Fibroblast of lung (primary cell): ENCODE data around the gene LOXHD1. TPM values are rescaled to one million over a fixed set of nuclear protein-coding genes. Genes with fewer than 3 reads are reported as not detected.

Experiments used
- DNase-seq, 2 donors: peaks; one replicate each; pipeline versions ENCODE4 v3.0.0 to v3.0.0-alpha.2; 2010; ENCODE audit warnings: low read depth in 2 of 2
- H2AFZ ChIP-seq: 2 replicates; pipeline ENCODE4 v1.5.1; 2012; ENCODE audit warnings: low read length, control low read depth, inconsistent platforms
- H3K27ac ChIP-seq: 2 replicates; pipeline ENCODE4 v1.5.1; 2011; ENCODE audit warnings: low read length, control low read depth; ENCODE audit not compliant: insufficient read depth
- H3K27me3 ChIP-seq: 2 replicates; pipeline ENCODE4 v1.5.1; 2011; ENCODE audit warnings: mild to moderate bottlenecking, low read length; ENCODE audit not compliant: control insufficient read depth, insufficient read depth
- H3K36me3 ChIP-seq: 2 replicates; pipeline ENCODE4 v1.5.1; 2011; ENCODE audit warnings: low read length; ENCODE audit not compliant: control insufficient read depth, insufficient read depth
- H3K4me1 ChIP-seq: 2 replicates; pipeline ENCODE4 v1.5.1; 2011; ENCODE audit warnings: low read length; ENCODE audit not compliant: control insufficient read depth, insufficient read depth; ENCODE audit errors: extremely low read depth
- H3K4me2 ChIP-seq: 2 replicates; pipeline ENCODE4 v1.5.1; 2011; ENCODE audit warnings: low read length, control low read depth; ENCODE audit not compliant: insufficient read depth; ENCODE audit errors: extremely low read depth
- H3K4me3 ChIP-seq, 4 experiments: fragments of 200-600 bp in 1 of 4; sonication (generic) in 1 of 4; replicated peaks in 1 of 4; 2 replicates each; pipeline ENCODE4 v1.5.1; 2011 to 2016; ENCODE audit warnings: low read length in 4 of 4, low read depth in 3 of 4, mild to moderate bottlenecking in 3 of 4, control low read depth in 2 of 4, inconsistent platforms in 1 of 4, mixed read lengths in 1 of 4; ENCODE audit not compliant: insufficient read depth in 1 of 4; ENCODE audit errors: control extremely low read depth in 1 of 4
- H3K79me2 ChIP-seq: 2 replicates; pipeline ENCODE4 v1.5.1; 2012; ENCODE audit warnings: mild to moderate bottlenecking, low read length, inconsistent platforms; ENCODE audit not compliant: control insufficient read depth, insufficient read depth
- H3K9ac ChIP-seq: 2 replicates; pipeline ENCODE4 v1.5.1; 2011; ENCODE audit warnings: mild to moderate bottlenecking, low read length, control low read depth; ENCODE audit not compliant: insufficient read depth
- H3K9me3 ChIP-seq: 2 replicates; pipeline ENCODE4 v1.5.1; 2012; ENCODE audit warnings: low read depth, low read length; ENCODE audit not compliant: control insufficient read depth, insufficient read depth
- H4K20me1 ChIP-seq: 2 replicates; pipeline ENCODE4 v1.5.1; 2011; ENCODE audit warnings: low read length; ENCODE audit not compliant: control insufficient read depth, insufficient read depth; ENCODE audit errors: extremely low read depth
- EZH2 ChIP-seq: IDR thresholded peaks from 2 replicates; pipeline ENCODE4 v1.5.1; 2012; ENCODE audit warnings: low read length, control low read depth, mild to moderate bottlenecking; ENCODE audit errors: missing control alignments
- polyA plus RNA-seq, 2 donors: library from polyadenylated mRNA; depleted of rRNA in 1 of 2; stranded (reverse) in 1 of 2; unstranded in 1 of 2; fragments of >200 nt; gene quantifications; 2 replicates each; pipeline ENCODE4 v1.2.1, GENCODE V29; 2011 to 2012; ENCODE audit warnings: missing spikeins in 1 of 2
- total RNA-seq: library from RNA; depleted of rRNA; stranded (reverse); fragments of >200 nt; gene quantifications from 2 replicates; pipeline ENCODE4 v1.2.1, GENCODE V29; 2014
- TF ChIP-seq, protein P1 (sequence below), 2 donors: IDR thresholded peaks in 1 of 2; conservative IDR thresholded peaks in 1 of 2; 1 replicate in 1 of 2; 2 replicates in 1 of 2; pipeline ENCODE4 v1.5.1; 2011 to 2012; ENCODE audit warnings: low read length in 2 of 2, control low read depth in 1 of 2, inconsistent platforms in 1 of 2, low read depth in 1 of 2, mild to moderate bottlenecking in 1 of 2

LOXHD1 gene
- total and polyA plus RNA-seq, 2 donors (not counting 1 experiment from before 2014, with no cell fraction given): not detected

DNA sequence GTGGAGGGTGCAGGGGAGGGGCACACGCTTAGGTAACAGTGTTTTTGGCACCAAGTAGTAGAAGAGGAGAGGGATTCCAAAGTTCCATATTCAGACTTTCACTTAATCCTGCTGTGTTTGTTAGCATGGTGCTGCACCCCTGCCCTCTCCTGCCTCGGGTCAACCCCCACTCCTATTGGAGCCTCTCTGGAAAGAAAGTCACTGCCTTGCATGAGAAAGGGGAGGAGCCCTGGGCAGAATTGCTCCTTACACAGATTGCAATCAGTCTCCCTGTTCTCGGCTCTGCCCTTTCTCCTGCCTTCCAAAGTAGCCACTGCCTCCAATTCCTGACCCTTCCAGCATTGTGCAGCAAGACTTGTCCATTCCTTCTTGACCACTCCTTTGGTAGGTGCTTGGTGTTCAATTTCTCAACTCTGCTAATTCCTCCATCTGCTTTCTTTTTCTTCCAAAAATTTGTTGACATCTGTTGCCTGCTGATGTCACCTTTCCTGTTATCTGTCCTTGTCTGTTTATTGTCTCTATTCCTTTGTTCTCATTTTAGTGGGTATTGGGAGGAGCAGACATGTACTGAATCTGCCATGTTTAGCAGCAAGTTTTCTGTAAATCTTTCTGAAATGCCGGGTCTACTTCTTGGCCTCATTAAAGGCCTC, 225.4 kb downstream of the LOXHD1 start:
- TF ChIP-seq, protein P1, sequence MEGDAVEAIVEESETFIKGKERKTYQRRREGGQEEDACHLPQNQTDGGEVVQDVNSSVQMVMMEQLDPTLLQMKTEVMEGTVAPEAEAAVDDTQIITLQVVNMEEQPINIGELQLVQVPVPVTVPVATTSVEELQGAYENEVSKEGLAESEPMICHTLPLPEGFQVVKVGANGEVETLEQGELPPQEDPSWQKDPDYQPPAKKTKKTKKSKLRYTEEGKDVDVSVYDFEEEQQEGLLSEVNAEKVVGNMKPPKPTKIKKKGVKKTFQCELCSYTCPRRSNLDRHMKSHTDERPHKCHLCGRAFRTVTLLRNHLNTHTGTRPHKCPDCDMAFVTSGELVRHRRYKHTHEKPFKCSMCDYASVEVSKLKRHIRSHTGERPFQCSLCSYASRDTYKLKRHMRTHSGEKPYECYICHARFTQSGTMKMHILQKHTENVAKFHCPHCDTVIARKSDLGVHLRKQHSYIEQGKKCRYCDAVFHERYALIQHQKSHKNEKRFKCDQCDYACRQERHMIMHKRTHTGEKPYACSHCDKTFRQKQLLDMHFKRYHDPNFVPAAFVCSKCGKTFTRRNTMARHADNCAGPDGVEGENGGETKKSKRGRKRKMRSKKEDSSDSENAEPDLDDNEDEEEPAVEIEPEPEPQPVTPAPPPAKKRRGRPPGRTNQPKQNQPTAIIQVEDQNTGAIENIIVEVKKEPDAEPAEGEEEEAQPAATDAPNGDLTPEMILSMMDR (conservative IDR thresholded peaks at IDR 0.05 in 1 of 2, IDR thresholded peaks at IDR 0.05 in 1 of 2; ENCODE audit: low read depth in 1 of 2, low read length in 2 of 2): no peak
- no peak for TF ChIP-seq EZH2
- Histone ChIP-seq H3K4me2 (no peak overlapping the region), H3K9me3 (no peaks in the 10 kb centered on the region), H2AFZ (no peak overlapping the region), H3K27me3 (no peaks in the 10 kb centered on the region), H3K27ac (no peak overlapping the region), H3K79me2 (no peaks in the 10 kb centered on the region), H3K4me3 (no peak overlapping the region), H3K9ac (no peak overlapping the region), H3K36me3 (no peaks in the 10 kb centered on the region), H3K4me1 (no peaks in the 10 kb centered on the region), H4K20me1 (no peaks in the 10 kb centered on the region)
- DNase-seq: no peak

DNA sequence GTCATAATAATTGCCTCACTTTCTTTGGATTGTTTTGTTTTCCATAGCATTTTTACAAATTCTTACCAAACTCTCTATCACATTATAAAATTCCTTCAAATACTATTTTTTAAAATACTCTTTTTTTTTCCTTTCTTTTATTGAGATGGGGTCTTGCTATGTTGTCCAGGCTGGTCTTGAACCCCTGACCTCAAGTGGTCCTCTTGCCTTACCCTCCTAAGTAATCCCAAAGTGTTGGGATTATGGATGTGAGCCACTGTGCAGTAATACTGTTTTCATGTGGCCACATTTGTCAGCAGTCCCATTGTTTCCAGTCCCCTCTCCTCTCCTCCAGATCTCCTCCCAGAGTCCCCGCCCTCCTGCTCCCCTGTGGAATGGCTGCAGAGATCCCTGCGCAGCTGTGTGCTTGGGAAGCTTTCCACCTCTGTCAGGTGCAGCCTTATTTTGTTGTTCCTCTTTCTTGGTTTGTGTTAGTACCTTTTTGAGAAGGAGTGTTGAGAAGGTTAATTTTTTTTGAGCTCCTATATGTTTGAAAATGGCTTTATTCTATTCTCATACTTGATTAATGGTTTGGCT, 227.3 kb downstream of the LOXHD1 start:
- TF ChIP-seq, protein P1 (conservative IDR thresholded peaks at IDR 0.05 in 1 of 2, IDR thresholded peaks at IDR 0.05 in 1 of 2; ENCODE audit: low read depth in 1 of 2, low read length in 2 of 2): no peak
- no peak for TF ChIP-seq EZH2
- H3K4me2 ChIP-seq: no peak overlapping the region
- no peaks in the 10 kb centered on the region for H3K36me3 ChIP-seq
- no peaks in the 10 kb centered on the region for H3K4me1 ChIP-seq
- H3K9ac ChIP-seq: no peak overlapping the region
- no peaks in the 10 kb centered on the region for H3K79me2 ChIP-seq
- no peak overlapping the region for H3K27ac ChIP-seq
- no peak for DNase-seq
- no peaks in the 10 kb centered on the region for H3K27me3 ChIP-seq
- no peak overlapping the region for H3K4me3 ChIP-seq
- H4K20me1 ChIP-seq: no peaks in the 10 kb centered on the region
- no peak overlapping the region for H2AFZ ChIP-seq
- H3K9me3 ChIP-seq: no peaks in the 10 kb centered on the region

DNA sequence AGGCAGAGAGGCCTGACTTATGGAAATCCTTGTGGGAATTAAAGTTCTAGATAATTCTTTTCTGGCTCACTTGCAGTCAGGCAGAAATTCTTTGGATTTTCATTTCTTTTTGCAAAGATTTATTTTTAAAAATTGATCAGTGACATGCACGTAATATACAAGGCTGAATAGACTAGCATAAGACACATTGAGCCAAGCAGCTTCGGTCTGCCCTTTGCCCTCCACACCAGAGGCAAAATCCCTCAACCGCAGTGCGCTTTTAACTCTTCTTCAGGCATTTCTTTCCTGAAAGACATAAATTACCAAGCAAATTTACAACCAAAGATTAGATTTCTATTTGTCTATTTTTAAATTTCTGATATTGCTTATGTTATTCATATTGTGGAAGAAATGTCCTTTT, 227.9 kb downstream of the LOXHD1 start:
- H2AFZ ChIP-seq: no peak overlapping the region
- TF ChIP-seq, protein P1 (conservative IDR thresholded peaks at IDR 0.05 in 1 of 2, IDR thresholded peaks at IDR 0.05 in 1 of 2; ENCODE audit: low read depth in 1 of 2, low read length in 2 of 2): no peak
- no peak for TF ChIP-seq EZH2

More for the DNA sequence above, 227.9 kb downstream of the LOXHD1 start:
- H3K36me3 ChIP-seq: no peaks in the 10 kb centered on the region
- no peaks in the 10 kb centered on the region for H3K4me1 ChIP-seq
- no peak overlapping the region for H3K4me3 ChIP-seq
- DNase-seq: no peak
- H3K9me3 ChIP-seq: no peaks in the 10 kb centered on the region
- no peak overlapping the region for H3K9ac ChIP-seq
- H4K20me1 ChIP-seq: no peaks in the 10 kb centered on the region
- H3K27me3 ChIP-seq: no peaks in the 10 kb centered on the region
- H3K4me2 ChIP-seq: no peak overlapping the region
- H3K27ac ChIP-seq: no peak overlapping the region
- no peaks in the 10 kb centered on the region for H3K79me2 ChIP-seq
